Activated T-helper 1 cell treated with anti-CD3 and anti-CD28 coated beads, Interleukin-12 subunit alpha, Interleukin-12 subunit beta, Interleukin-2, Interleukin-4 antibody, amounts not matched to agents 30 ng/mL and 10 ng/mL and 1 ng/mL, durations not matched to agents 14 hours and 24 hours and 36 hours (primary cell): Measurements from ENCODE around the gene TXLNA. TPM values are rescaled to one million over a fixed set of nuclear protein-coding genes. Genes with fewer than 3 reads are reported as not detected.

ENCODE experiments used
- DNase-seq: peaks from one replicate; pipeline ENCODE4 v3.0.0; 2021; ENCODE audit warnings: low spot score
- H3K27ac Mint-ChIP-seq: one replicate; pipeline ENCODE4 v1.8.0; 2021; ENCODE audit warnings: mild to moderate bottlenecking, mixed read lengths
- H3K27me3 Mint-ChIP-seq: one replicate; pipeline ENCODE4 v1.8.0; 2022; ENCODE audit warnings: mild to moderate bottlenecking, moderate library complexity, mixed read lengths; ENCODE audit not compliant: insufficient read depth
- H3K36me3 Mint-ChIP-seq: one replicate; pipeline ENCODE4 v1.8.0; 2021; ENCODE audit warnings: low read depth, mixed read lengths
- H3K4me1 Mint-ChIP-seq: one replicate; pipeline ENCODE4 v1.8.0; 2021; ENCODE audit warnings: low read depth, mixed read lengths
- H3K4me3 Mint-ChIP-seq: one replicate; pipeline ENCODE4 v1.8.0; 2021; ENCODE audit warnings: mild to moderate bottlenecking, moderate library complexity, mixed read lengths
- H3K9me3 Mint-ChIP-seq: one replicate; pipeline ENCODE4 v1.8.0; 2021; ENCODE audit warnings: mixed read lengths
- intact Hi-C: fragments of 100-400 bp; cut with micrococcal nuclease; formaldehyde crosslinking; loops from one replicate; pipeline ENCODE4 v1.15.1; 2024
- total RNA-seq: library from RNA; stranded (reverse); gene quantifications from 2 replicates; pipeline ENCODE4 v1.2.3, GENCODE V29; 2022

Gene TXLNA
- total RNA-seq, 1 donor from 2014 or later = 110 TPM

DNA sequence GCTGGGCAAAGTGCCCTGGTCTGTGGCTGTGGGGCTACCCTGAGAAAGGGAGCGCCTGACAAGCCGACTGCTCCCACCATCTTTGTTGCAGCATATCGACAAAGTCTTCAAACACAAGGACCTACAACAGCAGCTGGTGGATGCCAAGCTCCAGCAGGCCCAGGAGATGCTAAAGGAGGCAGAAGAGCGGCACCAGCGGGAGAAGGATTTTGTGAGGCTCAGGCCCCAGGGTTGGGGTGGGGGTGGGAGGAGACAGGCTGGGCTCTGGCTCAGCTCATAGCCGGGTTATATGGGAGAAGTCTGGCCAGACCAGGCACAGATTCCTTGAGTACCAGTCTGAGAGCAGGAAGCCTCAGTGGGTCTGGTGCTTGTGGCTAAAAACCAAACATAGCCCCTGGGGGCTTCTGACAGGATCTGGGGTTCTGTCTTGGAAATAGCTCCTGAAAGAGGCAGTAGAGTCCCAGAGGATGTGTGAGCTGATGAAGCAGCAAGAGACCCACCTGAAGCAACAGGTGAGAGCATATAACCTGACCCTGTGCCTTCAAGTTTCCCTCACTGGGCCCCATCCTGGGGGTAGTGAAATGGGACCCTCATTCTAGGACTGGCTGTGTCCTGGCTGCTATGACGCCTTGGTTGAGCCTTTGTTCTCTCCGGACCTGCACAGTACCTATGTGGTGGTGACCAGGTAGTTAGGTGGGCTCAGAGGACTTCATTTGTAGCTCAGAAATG, 12.9 kb downstream of the TXLNA start:
- no peaks in the 10 kb centered on the region for H3K27me3 Mint-ChIP-seq
- H3K36me3 Mint-ChIP-seq = peaks cover 74% of the 10 kb centered on the region
- H3K27ac Mint-ChIP-seq = no peak overlapping the region
- no peak for DNase-seq
- intact Hi-C loops = no loop called here
- no peak overlapping the region for H3K4me3 Mint-ChIP-seq
- no peaks in the 10 kb centered on the region for H3K9me3 Mint-ChIP-seq
- peaks cover 59% of the 10 kb centered on the region for H3K4me1 Mint-ChIP-seq

DNA sequence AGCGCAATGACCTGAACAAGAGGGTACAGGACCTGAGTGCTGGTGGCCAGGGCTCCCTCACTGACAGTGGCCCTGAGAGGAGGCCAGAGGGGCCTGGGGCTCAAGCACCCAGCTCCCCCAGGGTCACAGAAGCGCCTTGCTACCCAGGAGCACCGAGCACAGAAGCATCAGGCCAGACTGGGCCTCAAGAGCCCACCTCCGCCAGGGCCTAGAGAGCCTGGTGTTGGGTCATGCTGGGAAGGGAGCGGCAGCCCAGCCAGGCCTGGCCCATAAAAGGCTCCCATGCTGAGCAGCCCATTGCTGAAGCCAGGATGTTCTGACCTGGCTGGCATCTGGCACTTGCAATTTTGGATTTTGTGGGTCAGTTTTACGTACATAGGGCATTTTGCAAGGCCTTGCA, 15.5 kb downstream of the TXLNA start:
- Mint-ChIP-seq H3K9me3 (no peaks in the 10 kb centered on the region), H3K4me1 (peaks cover 75% of the 10 kb centered on the region), H3K4me3 (no peak overlapping the region), H3K27me3 (no peaks in the 10 kb centered on the region), H3K36me3 (peaks cover 60% of the 10 kb centered on the region), H3K27ac (no peak overlapping the region)
- intact Hi-C loops = no loop called here
- no peak for DNase-seq

DNA sequence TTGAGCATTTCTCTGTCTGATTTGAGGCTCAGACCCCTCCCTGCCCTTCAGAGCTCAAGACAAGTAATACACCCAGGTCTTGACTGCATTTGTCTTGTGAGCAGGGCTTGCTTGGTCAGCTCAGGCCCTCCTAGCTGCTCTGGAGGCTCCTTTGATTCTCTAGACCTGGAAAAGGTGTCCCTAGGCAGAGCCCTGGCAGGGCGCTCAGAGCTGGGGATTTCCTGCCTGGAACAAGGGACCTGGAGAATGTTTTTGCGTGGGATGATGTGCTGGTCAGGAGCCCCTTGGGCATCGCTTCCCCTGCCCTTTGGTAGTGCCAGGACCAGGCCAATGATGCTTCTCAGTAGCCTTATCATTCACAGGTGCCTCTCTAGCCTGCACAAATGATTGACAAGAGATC, 16.1 kb downstream of the TXLNA start:
- Mint-ChIP-seq H3K4me3 (no peak overlapping the region), H3K27me3 (no peaks in the 10 kb centered on the region), H3K27ac (no peak overlapping the region), H3K9me3 (no peaks in the 10 kb centered on the region), H3K4me1 (peaks cover 80% of the 10 kb centered on the region), H3K36me3 (peaks cover 60% of the 10 kb centered on the region)
- intact Hi-C loops = no loop called here
- no peak for DNase-seq

DNA sequence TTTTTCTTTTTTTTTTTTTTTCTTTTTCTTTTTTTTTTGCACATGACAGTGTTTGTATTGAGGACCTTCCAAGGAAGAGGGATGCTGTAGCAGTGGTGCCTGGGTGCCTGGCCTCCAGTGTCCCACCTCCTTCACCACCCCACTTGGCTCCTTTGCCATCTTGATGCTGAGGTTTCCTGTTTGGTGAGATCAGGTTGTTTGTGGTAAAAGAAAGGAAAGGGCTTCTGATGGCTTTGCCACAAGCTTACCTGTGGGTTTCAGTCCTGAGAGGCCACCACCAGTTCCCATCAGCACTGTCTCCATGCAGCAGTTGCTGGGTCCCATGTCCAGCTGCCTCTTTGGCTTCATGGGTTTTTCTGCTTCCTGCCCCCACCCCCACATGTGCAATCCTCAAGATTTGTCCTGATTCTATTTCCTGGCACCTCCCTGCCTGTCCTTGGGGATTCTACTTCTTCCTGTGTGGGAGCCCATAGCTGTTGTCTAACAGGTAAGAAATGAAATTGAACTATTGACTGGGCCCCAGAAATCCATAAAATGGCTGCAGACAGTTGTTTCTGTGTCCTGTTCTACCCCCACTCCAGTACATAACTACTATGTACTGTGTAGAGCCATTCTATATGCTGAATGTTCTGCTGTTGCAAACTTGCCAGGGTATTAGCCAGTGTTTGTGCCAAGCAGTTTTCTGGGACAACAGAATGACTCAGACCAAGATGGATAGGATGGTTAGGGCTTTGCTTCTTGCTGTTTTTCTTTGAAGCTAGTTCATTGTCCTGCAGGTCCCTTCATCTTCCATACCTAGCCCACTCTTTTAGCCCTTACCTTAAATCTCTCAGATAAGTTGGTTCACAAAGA, 16.7 kb downstream of the TXLNA start:
- peaks cover 60% of the 10 kb centered on the region for H3K36me3 Mint-ChIP-seq
- no peak overlapping the region for H3K4me3 Mint-ChIP-seq
- H3K9me3 Mint-ChIP-seq = no peaks in the 10 kb centered on the region
- H3K4me1 Mint-ChIP-seq = peaks cover 81% of the 10 kb centered on the region
- DNase-seq = no peak
- intact Hi-C loops = no loop called here
- no peaks in the 10 kb centered on the region for H3K27me3 Mint-ChIP-seq
- H3K27ac Mint-ChIP-seq = peak overlapping the region; percentile 47

DNA sequence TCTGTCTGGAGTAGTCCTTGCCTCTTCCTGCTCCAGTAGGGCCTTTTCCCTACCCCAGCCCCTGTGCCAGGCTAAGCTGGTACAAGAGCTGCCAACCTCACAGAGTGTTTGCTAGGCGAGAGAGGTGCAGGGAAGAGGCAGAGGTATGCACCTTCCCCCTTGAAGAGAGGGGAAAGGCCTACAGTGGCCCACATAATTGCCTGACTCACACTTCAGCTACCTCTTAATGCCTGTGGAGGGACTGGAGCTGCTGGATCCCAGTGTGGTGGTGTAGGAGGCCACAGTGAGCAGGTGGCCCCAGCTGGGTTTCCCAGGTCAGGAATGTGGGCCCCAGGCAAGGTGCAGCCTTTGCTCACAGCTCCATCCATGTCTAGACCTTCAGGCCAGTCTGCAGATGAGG, 17.6 kb downstream of the TXLNA start:
- Mint-ChIP-seq H3K27me3 (no peaks in the 10 kb centered on the region), H3K4me1 (peaks cover 81% of the 10 kb centered on the region), H3K9me3 (no peaks in the 10 kb centered on the region), H3K36me3 (peaks cover 52% of the 10 kb centered on the region), H3K4me3 (no peak overlapping the region), H3K27ac (peak overlapping the region; percentile 47)
- intact Hi-C loops = no loop called here
- no peak for DNase-seq

DNA sequence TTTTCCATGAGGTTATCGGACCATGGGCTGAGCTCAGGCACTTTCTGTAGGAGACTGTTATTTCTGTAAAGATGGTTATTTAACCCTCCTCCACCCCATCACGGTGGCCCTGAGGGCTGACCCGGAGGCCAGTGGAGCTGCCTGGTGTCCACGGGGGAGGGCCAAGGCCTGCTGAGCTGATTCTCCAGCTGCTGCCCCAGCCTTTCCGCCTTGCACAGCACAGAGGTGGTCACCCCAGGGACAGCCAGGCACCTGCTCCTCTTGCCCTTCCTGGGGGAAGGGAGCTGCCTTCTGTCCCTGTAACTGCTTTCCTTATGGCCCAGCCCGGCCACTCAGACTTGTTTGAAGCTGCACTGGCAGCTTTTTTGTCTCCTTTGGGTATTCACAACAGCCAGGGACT, 18.4 kb downstream of the TXLNA start:
- DNase-seq = no peak
- Mint-ChIP-seq H3K9me3 (no peaks in the 10 kb centered on the region), H3K4me3 (no peak overlapping the region), H3K36me3 (peaks cover 49% of the 10 kb centered on the region), H3K4me1 (peaks cover 83% of the 10 kb centered on the region), H3K27me3 (no peaks in the 10 kb centered on the region), H3K27ac (peak overlapping the region; percentile 72)
- intact Hi-C loops = no loop called here

DNA sequence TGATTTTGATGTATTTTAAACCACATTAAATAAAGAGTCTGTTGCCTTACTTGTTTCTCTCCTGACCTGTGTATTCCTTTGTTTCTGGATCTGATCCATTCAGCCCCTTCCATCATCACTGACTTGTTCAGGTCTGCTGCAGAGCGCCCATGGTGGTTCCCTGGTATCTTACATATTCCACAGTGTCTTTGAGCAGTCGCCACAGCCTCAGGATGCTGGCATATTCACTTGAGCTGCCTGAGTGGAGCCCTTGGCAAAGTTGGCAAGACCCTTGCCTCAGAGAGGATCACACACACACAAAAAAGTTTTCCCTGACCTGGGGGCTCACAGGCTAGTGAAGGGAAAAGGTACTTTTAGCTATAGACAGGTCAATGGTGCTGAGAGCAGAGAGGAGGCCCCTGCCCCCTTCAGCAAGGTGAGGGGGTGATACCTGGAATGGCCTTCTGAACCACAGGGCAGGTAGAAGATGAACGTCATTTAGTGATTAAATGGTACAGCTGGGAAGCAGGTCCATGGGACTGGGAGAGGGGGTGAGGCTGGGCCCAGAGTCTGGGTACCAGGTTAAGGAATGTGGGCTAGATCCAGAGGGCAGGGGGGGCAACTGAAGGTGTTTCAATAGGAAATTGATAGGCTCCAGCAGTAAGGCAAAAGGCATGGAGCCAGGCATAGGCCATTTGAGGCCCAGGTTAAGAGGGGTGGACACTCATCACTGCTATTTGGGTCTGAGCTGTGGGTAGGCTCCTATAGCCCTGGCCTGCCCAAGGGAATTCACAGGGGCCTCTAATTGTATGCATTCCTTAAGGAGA, 19.0 kb downstream of the TXLNA start:
- Mint-ChIP-seq H3K27me3 (no peaks in the 10 kb centered on the region), H3K9me3 (no peaks in the 10 kb centered on the region), H3K27ac (peak overlapping the region; percentile 18), H3K4me1 (peaks cover 81% of the 10 kb centered on the region), H3K36me3 (peaks cover 44% of the 10 kb centered on the region), H3K4me3 (peak overlapping the region; percentile 60)
- intact Hi-C loops = no loop called here
- DNase-seq = no peak

DNA sequence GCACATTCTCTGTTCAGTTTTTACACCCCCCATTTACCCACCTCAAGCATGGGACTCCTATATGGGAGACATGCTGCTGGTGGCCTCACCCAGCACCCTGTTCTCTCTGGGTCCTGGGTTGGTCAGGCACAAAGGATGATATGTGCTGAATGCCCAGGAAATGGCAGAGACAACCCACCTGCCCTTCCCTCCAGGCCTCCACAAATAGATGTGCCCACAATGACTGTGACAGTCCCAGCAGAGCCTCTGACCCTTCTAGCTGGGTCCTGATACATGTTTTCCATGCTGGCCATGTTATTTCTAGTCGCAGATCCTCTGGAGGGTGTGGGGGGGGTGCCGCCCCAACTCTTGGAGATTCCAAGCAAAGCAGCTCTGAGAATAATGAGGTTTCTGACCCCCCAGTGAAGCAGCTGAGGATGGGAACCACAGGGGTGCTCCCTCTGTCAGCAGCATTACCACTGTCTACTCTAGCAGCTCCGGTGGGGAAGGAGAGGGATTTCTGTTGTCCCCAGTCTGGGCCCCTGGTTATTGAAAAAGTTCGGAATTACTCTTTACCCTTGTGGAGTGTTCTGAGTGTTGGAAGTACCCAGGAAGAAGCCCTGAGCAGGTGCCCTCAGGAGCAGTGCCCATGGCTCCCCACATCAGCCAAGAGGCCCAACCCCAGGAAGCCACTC, 19.7 kb downstream of the TXLNA start:
- peak overlapping the region; percentile 18 for H3K27ac Mint-ChIP-seq
- no peaks in the 10 kb centered on the region for H3K27me3 Mint-ChIP-seq
- H3K9me3 Mint-ChIP-seq = no peaks in the 10 kb centered on the region
- H3K36me3 Mint-ChIP-seq = peaks cover 39% of the 10 kb centered on the region
- DNase-seq = no peak
- H3K4me3 Mint-ChIP-seq = no peak overlapping the region
- intact Hi-C loops = no loop called here
- peaks cover 82% of the 10 kb centered on the region for H3K4me1 Mint-ChIP-seq

DNA sequence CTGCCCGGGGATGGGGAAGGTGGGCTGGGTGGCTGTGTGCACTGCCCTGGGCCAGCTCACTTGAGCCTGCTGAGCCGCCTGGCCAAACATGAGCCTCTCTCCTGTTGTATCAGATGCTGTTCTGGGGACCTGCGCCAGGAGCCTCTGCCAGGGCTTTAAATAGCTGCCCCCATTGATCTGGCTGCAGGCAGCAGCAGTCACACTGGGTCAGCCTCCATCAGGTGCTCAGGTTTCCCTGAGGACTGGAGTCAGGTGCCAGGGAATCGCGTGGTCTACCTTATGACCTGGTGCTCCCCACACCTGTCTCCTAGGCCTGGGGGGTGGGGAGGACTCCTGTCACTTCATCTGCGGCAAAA, 20.2 kb downstream of the TXLNA start:
- Mint-ChIP-seq H3K9me3 (no peaks in the 10 kb centered on the region), H3K27ac (peak overlapping the region; percentile 97), H3K4me3 (peak overlapping the region; percentile 92), H3K36me3 (peaks cover 34% of the 10 kb centered on the region), H3K4me1 (peaks cover 76% of the 10 kb centered on the region), H3K27me3 (no peaks in the 10 kb centered on the region)
- intact Hi-C loops = loop anchor here (1.0 to 2.0 kb wide), 4 partner anchors 13 to 195 kb away; partner anchors contain the start of genes BSDC1, HDAC1 and KPNA6
- no peak for DNase-seq

DNA sequence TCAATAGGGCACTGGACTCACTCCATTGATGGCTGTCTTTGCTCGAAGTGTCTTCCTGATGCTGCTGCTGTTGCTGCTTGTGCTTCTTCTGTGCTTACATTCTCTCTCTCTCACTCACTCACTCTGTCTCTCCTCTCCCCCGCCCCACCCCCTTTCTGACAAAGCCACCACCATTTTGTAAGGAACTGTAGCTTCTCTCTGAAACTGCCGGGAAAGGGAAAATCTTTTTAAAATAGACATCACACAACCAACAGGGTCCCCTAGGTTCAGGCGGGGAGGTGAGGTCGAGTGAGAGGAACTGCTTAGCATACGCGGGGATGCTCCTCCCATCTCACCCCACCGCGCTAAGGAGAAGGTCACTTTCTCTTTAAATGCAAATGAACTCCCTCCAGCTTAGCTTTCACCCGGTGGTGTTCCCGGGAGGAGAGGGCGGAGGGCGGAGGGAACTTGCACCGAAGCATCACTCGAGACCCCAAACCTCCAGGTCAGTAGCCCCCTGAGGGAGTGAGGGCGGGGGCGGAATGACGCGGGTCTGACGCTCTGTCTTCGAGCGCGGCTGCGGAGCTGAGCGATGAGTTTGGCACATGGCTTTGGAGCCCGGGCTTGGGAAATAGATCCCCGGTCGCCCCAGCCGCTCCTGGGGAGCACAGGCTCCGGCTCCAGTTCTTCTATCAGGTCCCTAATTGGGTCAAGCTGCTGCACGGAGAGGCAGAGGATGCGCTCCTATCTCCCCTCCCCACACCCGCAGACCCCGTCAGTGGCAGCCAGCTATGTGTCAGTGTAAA, 20.9 kb downstream of the TXLNA start, which contains the start of gene CCDC28B:
TSS of gene CCDC28B (plus strand) at position 370 of the 785 bp plus-strand sequence. CDS start 1,341 bp downstream, outside the sequence.
- no peaks in the 10 kb centered on the region for H3K9me3 Mint-ChIP-seq
- peak within 1 kb of the TSS; percentile 97 for H3K27ac Mint-ChIP-seq
- no peaks in the 10 kb centered on the region for H3K27me3 Mint-ChIP-seq
- peaks cover 29% of the 10 kb centered on the region for H3K36me3 Mint-ChIP-seq
- intact Hi-C loops = loop anchor here (1.0 to 2.0 kb wide), 7 partner anchors 14 to 194 kb away; partner anchors contain the start of genes BSDC1, EIF3I, HDAC1 and KPNA6
- peak within 1 kb of the TSS; percentile 92 for H3K4me3 Mint-ChIP-seq
- peaks cover 69% of the 10 kb centered on the region for H3K4me1 Mint-ChIP-seq
- peak; percentile 55 for DNase-seq

DNA sequence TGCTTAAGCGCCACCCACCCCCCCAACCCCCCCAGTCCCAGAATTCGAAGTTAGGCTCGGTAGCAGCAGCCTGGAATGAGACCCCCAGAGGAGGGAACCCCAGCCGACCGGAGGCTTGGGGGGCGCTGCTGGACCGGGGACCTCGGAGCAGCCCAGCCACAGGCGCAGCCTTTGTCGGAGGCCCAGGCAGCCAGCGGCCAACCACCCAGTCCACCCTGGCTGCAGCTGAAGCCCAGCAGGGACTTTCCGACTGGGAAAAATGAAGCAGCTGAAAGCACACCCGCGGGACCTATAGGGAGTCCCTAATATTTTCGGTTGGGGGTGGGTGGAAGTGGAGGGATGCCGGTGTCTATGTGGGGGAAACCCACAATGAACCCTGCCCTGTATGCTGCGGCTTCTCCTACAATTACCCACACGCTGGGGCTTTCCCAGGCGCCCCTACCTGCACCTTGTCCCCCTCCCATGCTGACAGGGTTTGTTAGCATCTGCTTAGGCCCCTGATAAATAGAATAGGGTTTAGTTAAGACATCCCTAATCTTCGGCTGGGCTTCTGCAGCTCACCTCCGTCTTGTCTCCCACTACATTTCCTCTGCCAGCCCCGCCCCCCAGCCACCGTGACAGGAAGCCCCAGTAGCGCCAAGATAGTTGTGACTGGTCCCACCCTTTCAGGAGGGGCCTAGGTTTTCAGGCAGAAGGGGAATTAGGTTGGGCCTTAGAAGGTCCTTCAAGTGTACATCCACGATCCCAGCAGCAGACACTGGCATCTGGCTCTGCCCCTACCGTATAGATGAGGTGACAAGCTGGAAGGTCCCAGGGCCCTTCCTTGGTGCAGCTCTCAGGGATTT, 21.8 kb downstream of the TXLNA start:
- Mint-ChIP-seq H3K9me3 (no peaks in the 10 kb centered on the region), H3K36me3 (peaks cover 25% of the 10 kb centered on the region), H3K4me3 (peak overlapping the region; percentile 92), H3K4me1 (peaks cover 65% of the 10 kb centered on the region), H3K27ac (peak overlapping the region; percentile 97), H3K27me3 (no peaks in the 10 kb centered on the region)
- intact Hi-C loops = loop anchor here (1.0 to 2.0 kb wide), 4 partner anchors 21 to 128 kb away; partner anchors contain the start of genes EIF3I, KPNA6, TMEM234 and TXLNA
- DNase-seq = peak; percentile 72
